Esophagus squamous epithelium (tissue), 4 donors: Measurements from ENCODE around the gene CASP5.

ENCODE experiments used
- CTCF ChIP-seq, 6 experiments: fragments of 450-650 bp in 4 of 6; fragments of 200-600 bp in 2 of 6; sonication (generic) in 2 of 6; IDR thresholded peaks; one replicate each; pipeline ENCODE4 v1.5.1; 2016 to 2019; ENCODE audit warnings: antibody characterized with exemption in 6 of 6, mild to moderate bottlenecking in 4 of 6, moderate library complexity in 4 of 6
- POLR2A ChIP-seq, 4 donors: fragments of 450-650 bp; IDR thresholded peaks; one replicate each; pipeline ENCODE4 v1.6.1; 2017; ENCODE audit warnings: antibody characterized with exemption in 4 of 4, mild to moderate bottlenecking in 4 of 4, moderate library complexity in 3 of 4

- TF ChIP-seq CTCF (IDR thresholded peaks at IDR 0.05): no peak
- no peak for TF ChIP-seq POLR2A (IDR thresholded peaks at IDR 0.05)
Measured at GRCh38 chr11:105045676-105046296, 22.8 kb upstream of the CASP5 start.
